Activated T-cell treated with anti-CD3 and anti-CD28 coated beads for 1 hour (primary cell): ENCODE data around the gene MCM8.

ENCODE experiments used
- DNase-seq: peaks from one replicate; pipeline ENCODE4 v3.0.0-alpha.2; 2020; ENCODE audit warnings: low read depth

Gene MCM8

GRCh38 chr20:6041808-6042265 is 91.4 kb downstream of the MCM8 start:
- DNase-seq = no peak

- DNase-seq = no peak
Measured at GRCh38 chr20:6044115-6044514, 93.7 kb downstream of the MCM8 start.

- no peak for DNase-seq
Measured at GRCh38 chr20:6045566-6045965, 95.1 kb downstream of the MCM8 start.

DNA sequence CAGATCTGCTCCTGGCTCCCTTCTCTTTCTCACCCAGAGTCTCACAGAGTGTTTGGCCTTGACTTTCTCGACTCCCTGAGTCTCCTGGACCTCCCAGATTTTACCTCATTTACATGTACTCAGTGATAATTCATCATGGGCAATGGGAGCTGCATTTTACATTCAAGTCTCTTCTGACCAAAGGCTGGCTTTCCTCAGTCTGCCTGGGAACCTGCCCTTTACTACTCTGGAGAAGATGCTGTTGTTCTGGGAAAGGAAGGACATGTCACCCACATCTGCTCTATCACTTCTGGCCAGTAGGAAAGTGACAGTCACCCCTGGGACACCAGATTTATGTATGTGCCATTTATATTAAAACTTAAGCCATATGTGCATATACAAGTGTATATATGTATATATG is 96.0 kb downstream of the MCM8 start:
- DNase-seq = no peak

DNA sequence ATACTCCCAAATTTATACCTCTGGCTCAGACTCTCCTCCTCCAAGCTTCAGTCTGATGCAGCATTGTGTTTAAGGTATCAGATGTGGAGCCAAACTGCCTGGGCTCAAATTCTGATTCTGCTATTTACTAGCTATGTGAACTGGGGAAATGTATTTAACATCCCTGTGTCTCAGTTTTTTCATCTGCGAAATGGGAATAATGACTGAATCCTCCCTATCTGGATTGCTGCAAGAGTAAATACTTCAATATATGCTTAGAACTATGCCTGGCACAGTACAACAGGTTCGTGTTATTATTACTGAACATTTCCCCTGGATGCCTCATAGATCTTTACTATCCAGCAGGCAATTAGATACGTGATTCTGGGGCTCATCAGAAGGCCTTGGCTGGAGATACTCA is 97.9 kb downstream of the MCM8 start:
- DNase-seq = no peak
